Nucleus accumbens (tissue), 56 donors: ENCODE results near the gene GALNT14.

ENCODE experiments used
- DNase-seq, 56 donors: peaks; one replicate each; lab custom pipeline; 2025; lab: John Stamatoyannopoulos, UW

The GALNT14 gene

GRCh38 chr2:30865892-30866681 is 272.2 kb downstream of the GALNT14 start:
- DNase-seq: no peak

GRCh38 chr2:30865243-30865642 is 273.0 kb downstream of the GALNT14 start:
- peak in 1 of 56 donors; percentile 5 for DNase-seq

GRCh38 chr2:30862054-30862651 is 276.1 kb downstream of the GALNT14 start:
- peak in 39 of 56 donors; percentile 2 to 80 (median 38) for DNase-seq

- DNase-seq: no peak
Observed at GRCh38 chr2:30860726-30861125, 277.5 kb downstream of the GALNT14 start.
